Measurements from ENCODE around the gene CCDC137.

CCDC137 gene

GRCh38 chr17:81683208-81683583, 16.7 kb downstream of the CCDC137 start:
- no peak for DNase-seq (ENCODE audit: low spot score)

GRCh38 chr17:81683584-81684441, 17.3 kb downstream of the CCDC137 start, which contains the start of the genes ARL16 and HGS:
Gene ARL16 (minus strand): TSS chr17:81683797. CDS start chr17:81683753, 44 bp downstream.
Gene HGS (plus strand): TSS chr17:81684011. CDS start chr17:81684067, 56 bp downstream.
- DNase-seq (ENCODE audit: low spot score): peak; percentile 96

- no peak for DNase-seq (ENCODE audit: low spot score)
Measured at GRCh38 chr17:81684442-81684911, 17.9 kb downstream of the CCDC137 start.

- DNase-seq (ENCODE audit: low spot score): no peak
Measured at GRCh38 chr17:81685108-81685507, 18.6 kb downstream of the CCDC137 start.

GRCh38 chr17:81686614-81687013, 20.1 kb downstream of the CCDC137 start:
- DNase-seq (ENCODE audit: low spot score): no peak

- no peak for DNase-seq (ENCODE audit: low spot score)
Measured at GRCh38 chr17:81687770-81688541, 21.4 kb downstream of the CCDC137 start.

- DNase-seq (ENCODE audit: low spot score): no peak
Measured at GRCh38 chr17:81688616-81689015, 22.1 kb downstream of the CCDC137 start.

- DNase-seq (ENCODE audit: low spot score): no peak
Measured at GRCh38 chr17:81690066-81690465, 23.5 kb downstream of the CCDC137 start.

- no peak for DNase-seq (ENCODE audit: low spot score)
Measured at GRCh38 chr17:81690549-81690948, 24.0 kb downstream of the CCDC137 start.

GRCh38 chr17:81691196-81691595, 24.7 kb downstream of the CCDC137 start:
- DNase-seq (ENCODE audit: low spot score): no peak

- DNase-seq (ENCODE audit: low spot score): no peak
Measured at GRCh38 chr17:81691608-81692007, 25.1 kb downstream of the CCDC137 start.

GRCh38 chr17:81693509-81694210, 27.1 kb downstream of the CCDC137 start:
- DNase-seq (ENCODE audit: low spot score): no peak

GRCh38 chr17:81694810-81695209, 28.3 kb downstream of the CCDC137 start:
- DNase-seq (ENCODE audit: low spot score): no peak

GRCh38 chr17:81695211-81695610, 28.7 kb downstream of the CCDC137 start:
- no peak for DNase-seq (ENCODE audit: low spot score)

GRCh38 chr17:81695801-81696200, 29.3 kb downstream of the CCDC137 start:
- DNase-seq (ENCODE audit: low spot score): no peak

- no peak for DNase-seq (ENCODE audit: low spot score)
Measured at GRCh38 chr17:81696218-81696941, 29.8 kb downstream of the CCDC137 start.

- DNase-seq (ENCODE audit: low spot score): no peak
Measured at GRCh38 chr17:81697261-81698044, 30.9 kb downstream of the CCDC137 start.

GRCh38 chr17:81700353-81701287, 34.1 kb downstream of the CCDC137 start:
- no peak for DNase-seq (ENCODE audit: low spot score)

- DNase-seq (ENCODE audit: low spot score): no peak
Measured at GRCh38 chr17:81701288-81702071, 34.9 kb downstream of the CCDC137 start.
